Heart left ventricle (tissue), 13 donors: ENCODE measurements around the gene PCSK6.

Experiments
- CTCF ChIP-seq, 12 donors: fragments of 200-600 bp; sonication (generic) in 4 of 12; IDR thresholded peaks; one replicate each; pipeline versions ENCODE4 v1.5.0 to v1.8.0; 2018 to 2022; ENCODE audit warnings: antibody characterized with exemption in 12 of 12, mild to moderate bottlenecking in 5 of 12
- POLR2A ChIP-seq, 2 donors: fragments of 450-650 bp; IDR thresholded peaks; one replicate each; pipeline ENCODE4 v1.6.1; 2017; ENCODE audit warnings: antibody characterized with exemption in 2 of 2, mild to moderate bottlenecking in 2 of 2, moderate library complexity in 2 of 2
- donor health status: ischemic (EF 13 %, LVEDD 7.1; RV severe dilation, severe dysfunction).
- donor health status: DM: no; HTN: yes; CAD: no.
- donor health status: DM: no; HTN: no; CAD: no.
- donor health status: ischemic (EF 25% LVEDD 6.9; RV normal size, moderate dysfunction).
- donor health status: ischemic (EF 25% LVEDD 5.7; RV mildly dilated, moderate dysfunction).
- donor health status: ischemic (EF 35%, LVEDD 5.7; RV mildly dilated, moderate dysfunction).
- donor health status: nonischemic (EF 11% LVEDD 7.7; RV severe dilation, severe dysfunction).
- donor health status: DM: yes; HTN: yes; CAD: no.
- donor health status: PGD.
- donor health status: ischemic (EF 29% LVEDD 5.4; RV normal size, mild dysfunction).
- donor health status: nonischemic (EF 23%, LVEDD 6.1; RV moderate dilation, normal function).

GRCh38 chr15:101323793-101324523 is 165.5 kb downstream of the PCSK6 start:
- TF ChIP-seq CTCF (IDR thresholded peaks at IDR 0.05) (no peak), POLR2A (IDR thresholded peaks at IDR 0.05) (no peak)
